Epithelial cell of proximal tubule (primary cell): Measurements from ENCODE around the gene SRPRB. TPM values are rescaled to one million over a fixed set of nuclear protein-coding genes. Genes with fewer than 3 reads are reported as not detected.

ENCODE experiments used
- DNase-seq: peaks from one replicate; pipeline ENCODE4 v3.0.0-alpha.2; 2011; ENCODE audit warnings: low read depth
- H3K4me3 ChIP-seq: 2 replicates; pipeline ENCODE4 v1.5.1; 2011; ENCODE audit warnings: low read depth, mild to moderate bottlenecking, low read length
- CTCF ChIP-seq: conservative IDR thresholded peaks from 2 replicates; pipeline ENCODE4 v1.5.1; 2012; ENCODE audit warnings: low read depth, mild to moderate bottlenecking, low read length
- total RNA-seq: library from RNA; depleted of rRNA; stranded (reverse); fragments of >200 nt; gene quantifications from 2 replicates; pipeline ENCODE4 v1.2.3, GENCODE V29; 2015

SRPRB gene
- total RNA-seq, 1 donor from 2014 or later = 18.7 TPM

- TF ChIP-seq CTCF = no peak
- DNase-seq = no peak
- no peak overlapping the region for H3K4me3 ChIP-seq
These were observed 38.0 kb upstream of the SRPRB start for GRCh38 chr3:133767607-133768006.

- TF ChIP-seq CTCF = no peak
- H3K4me3 ChIP-seq = no peak overlapping the region
- no peak for DNase-seq
These were observed 36.1 kb upstream of the SRPRB start for GRCh38 chr3:133769536-133769935.

- no peak overlapping the region for H3K4me3 ChIP-seq
- TF ChIP-seq CTCF = no peak
- DNase-seq = no peak
These were observed 31.9 kb upstream of the SRPRB start for GRCh38 chr3:133773732-133774131.

GRCh38 chr3:133775309-133775708 is 30.3 kb upstream of the SRPRB start:
- H3K4me3 ChIP-seq = no peak overlapping the region
- TF ChIP-seq CTCF = no peak
- DNase-seq = no peak

- no peak for TF ChIP-seq CTCF
- DNase-seq = no peak
- no peak overlapping the region for H3K4me3 ChIP-seq
These were observed 29.8 kb upstream of the SRPRB start for GRCh38 chr3:133775835-133776234.

- TF ChIP-seq CTCF = peak; percentile 14
- no peak overlapping the region for H3K4me3 ChIP-seq
- DNase-seq = no peak
These were observed 28.7 kb upstream of the SRPRB start for GRCh38 chr3:133776794-133777438.
